Fibroblast of mammary gland (primary cell): ENCODE results near the gene RAB18.
A peak's percentile ranks its signal among the peaks of the same experiment; 100 is the strongest.

Experiments used
- DNase-seq: peaks from one replicate; pipeline ENCODE4 v3.0.0-alpha.2; 2010; ENCODE audit warnings: low read depth
- H3K4me3 ChIP-seq: 2 replicates; pipeline ENCODE4 v1.5.1; 2011; ENCODE audit warnings: low read depth, mild to moderate bottlenecking, low read length, moderate library complexity; ENCODE audit not compliant: control insufficient read depth
- TF ChIP-seq, protein P1 (sequence below): conservative IDR thresholded peaks from 2 replicates; pipeline ENCODE4 v1.5.1; 2011; ENCODE audit warnings: low read depth, low read length, inconsistent platforms; ENCODE audit not compliant: control insufficient read depth, insufficient read depth

Gene RAB18

DNA sequence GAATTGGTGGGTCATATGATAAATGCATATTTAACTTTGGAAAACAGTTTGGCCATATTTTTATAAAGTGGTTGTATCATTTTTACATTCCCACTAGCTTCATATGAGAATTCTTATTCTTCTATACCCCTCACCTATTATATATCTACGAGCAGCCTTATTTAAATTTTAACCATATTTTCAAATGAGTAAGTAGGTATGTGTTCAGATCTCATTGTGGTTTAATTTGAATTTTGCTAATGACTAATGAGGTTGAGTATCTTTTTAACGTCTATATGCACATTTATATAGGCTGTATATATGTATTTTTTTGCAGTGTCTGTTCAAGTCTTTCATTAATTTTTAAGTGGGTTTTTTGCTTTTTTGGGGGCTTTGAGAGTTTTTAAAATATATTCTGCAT, 14.2 kb downstream of the RAB18 start:
- H3K4me3 ChIP-seq = no peak overlapping the region
- TF ChIP-seq, protein P1, sequence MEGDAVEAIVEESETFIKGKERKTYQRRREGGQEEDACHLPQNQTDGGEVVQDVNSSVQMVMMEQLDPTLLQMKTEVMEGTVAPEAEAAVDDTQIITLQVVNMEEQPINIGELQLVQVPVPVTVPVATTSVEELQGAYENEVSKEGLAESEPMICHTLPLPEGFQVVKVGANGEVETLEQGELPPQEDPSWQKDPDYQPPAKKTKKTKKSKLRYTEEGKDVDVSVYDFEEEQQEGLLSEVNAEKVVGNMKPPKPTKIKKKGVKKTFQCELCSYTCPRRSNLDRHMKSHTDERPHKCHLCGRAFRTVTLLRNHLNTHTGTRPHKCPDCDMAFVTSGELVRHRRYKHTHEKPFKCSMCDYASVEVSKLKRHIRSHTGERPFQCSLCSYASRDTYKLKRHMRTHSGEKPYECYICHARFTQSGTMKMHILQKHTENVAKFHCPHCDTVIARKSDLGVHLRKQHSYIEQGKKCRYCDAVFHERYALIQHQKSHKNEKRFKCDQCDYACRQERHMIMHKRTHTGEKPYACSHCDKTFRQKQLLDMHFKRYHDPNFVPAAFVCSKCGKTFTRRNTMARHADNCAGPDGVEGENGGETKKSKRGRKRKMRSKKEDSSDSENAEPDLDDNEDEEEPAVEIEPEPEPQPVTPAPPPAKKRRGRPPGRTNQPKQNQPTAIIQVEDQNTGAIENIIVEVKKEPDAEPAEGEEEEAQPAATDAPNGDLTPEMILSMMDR = no peak
- DNase-seq = no peak

DNA sequence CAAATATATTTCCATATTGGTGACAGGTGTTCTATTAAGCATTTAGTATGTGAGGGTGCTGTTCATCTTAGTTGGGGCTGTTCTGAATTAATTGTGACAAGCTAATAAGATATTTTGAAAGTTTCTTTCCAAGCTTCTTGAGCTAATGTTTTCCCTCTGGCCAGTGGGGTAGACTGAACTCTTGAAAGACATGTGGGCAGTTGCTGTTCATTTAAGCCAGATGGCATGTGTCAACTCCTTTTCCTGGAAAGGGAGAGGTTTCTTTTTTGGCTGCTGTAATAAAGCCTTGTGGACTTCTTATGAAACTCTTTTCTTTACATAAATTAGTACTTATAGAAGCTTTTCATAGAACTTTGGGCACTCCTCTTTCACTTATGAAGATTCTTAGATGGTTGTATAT, 21.7 kb downstream of the RAB18 start:
- TF ChIP-seq, protein P1 = peak; percentile 2
- peak; percentile 76 for DNase-seq
- H3K4me3 ChIP-seq = no peak overlapping the region

DNA sequence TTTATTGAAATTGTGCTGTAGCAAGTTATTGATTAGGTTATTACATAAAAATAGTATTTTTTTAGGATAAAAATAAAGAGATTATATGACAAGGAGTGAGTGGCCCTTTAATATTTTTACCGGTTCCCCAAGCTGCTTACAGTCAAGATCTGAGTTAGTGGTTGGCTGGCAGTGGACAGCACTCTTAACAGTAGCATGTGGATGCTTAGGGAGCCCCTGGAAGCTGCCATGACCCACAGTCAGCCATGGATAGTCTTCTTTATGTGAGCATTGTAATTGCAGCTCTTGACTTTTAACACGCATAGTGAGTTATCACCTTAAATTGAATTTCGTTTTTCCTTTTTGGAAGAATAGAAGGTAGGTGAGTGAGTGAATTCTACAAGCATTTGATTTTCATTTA, 22.1 kb downstream of the RAB18 start:
- TF ChIP-seq, protein P1 = no peak
- DNase-seq = no peak
- no peak overlapping the region for H3K4me3 ChIP-seq

DNA sequence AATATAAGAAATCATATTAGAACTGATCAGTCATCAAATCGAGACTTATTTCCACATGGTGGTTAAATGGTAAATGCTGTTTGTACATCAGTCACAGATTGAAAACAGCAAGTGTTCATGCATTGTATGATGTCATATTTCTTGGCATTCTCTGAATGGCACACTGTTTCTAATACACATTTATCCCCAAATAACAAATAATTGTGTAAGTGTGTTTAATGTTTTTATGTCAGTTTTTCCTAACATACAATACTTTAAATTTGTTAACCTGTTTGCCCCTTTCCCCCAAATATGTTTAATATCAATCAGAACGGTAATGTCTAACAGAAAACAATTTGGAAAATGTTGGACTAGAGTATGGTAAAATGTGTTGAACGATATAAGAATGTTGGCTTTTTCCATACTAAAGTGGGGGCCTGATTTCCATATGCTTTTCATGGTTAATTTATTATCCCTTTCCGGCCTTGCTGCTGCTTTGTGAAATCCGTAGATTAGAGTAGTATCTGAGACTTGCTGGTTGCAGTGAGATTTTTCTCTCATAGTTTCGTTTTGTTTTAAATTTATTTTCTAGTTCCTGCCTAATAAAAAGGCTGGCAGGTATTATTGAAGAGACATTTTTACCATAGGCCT, 23.7 kb downstream of the RAB18 start:
- TF ChIP-seq, protein P1 = no peak
- DNase-seq = peak; percentile 37
- no peak overlapping the region for H3K4me3 ChIP-seq

DNA sequence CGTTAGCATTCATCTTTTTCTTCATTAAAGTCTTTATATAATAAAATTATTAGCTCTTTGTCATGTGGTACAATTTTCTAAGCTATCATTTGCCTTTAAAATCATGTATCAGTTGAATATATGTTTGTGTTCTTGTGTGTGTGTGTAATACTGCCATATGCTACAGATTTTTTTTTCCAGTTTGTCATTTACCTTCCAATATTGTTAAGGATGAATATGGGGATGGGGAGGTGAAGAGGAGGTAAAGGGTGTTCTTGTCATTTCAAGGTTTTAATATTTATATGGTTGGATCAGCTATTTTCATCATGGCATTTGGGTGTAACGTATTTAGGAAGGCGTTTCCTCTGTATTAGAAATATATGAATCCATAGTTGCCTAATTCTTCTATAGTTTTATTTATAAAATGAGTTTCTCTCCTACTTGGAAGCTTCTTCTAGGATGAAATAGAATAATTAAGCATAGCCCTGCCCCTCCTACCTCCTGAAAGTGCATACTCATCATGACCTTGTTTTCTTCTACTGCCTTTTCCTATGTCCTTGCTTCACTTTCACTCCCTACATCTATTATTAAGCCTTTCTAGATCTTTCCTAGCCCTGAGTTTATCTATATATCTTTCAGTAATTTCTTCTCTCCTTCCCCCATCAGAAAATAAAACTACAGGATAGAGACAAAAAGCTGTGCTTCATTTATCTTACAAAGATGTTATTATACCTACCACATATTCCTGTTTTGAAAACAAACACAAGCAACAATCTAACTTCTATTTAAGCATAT, 25.1 kb downstream of the RAB18 start:
- no peak overlapping the region for H3K4me3 ChIP-seq
- DNase-seq = peak; percentile 32
- TF ChIP-seq, protein P1 = no peak

DNA sequence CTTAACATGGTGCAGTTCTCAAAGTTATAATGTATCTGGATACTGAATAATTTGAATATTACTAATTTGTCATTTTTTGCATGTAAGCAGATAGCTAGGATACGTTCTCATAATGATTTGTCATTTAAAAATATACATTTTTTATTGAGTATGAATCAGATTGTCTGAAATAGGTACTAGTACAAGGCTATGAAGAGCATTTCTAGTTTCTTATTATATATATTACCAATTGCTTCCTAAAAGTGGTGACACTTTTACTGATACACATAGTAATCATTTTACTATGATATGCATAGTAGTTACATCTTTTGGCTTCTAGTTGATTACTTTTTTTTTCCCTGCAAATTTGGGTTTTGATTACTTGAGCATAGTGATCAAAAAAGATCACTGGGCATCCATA, 26.4 kb downstream of the RAB18 start:
- H3K4me3 ChIP-seq = no peak overlapping the region
- no peak for DNase-seq
- TF ChIP-seq, protein P1 = no peak
